HTR-8/SVneo (cell line): ENCODE measurements around the gene PSEN2.

ENCODE experiments used
- DNase-seq: peaks from one replicate; pipeline ENCODE4 v3.0.0; 2011; ENCODE audit warnings: low spot score, mixed read lengths; ENCODE audit not compliant: insufficient read length
- FAIRE-seq: peaks from 2 replicates; lab custom pipeline; 2011; peaks lifted over from hg19 to GRCh38; lab: Jason Lieb, UNC

Gene PSEN2

DNA sequence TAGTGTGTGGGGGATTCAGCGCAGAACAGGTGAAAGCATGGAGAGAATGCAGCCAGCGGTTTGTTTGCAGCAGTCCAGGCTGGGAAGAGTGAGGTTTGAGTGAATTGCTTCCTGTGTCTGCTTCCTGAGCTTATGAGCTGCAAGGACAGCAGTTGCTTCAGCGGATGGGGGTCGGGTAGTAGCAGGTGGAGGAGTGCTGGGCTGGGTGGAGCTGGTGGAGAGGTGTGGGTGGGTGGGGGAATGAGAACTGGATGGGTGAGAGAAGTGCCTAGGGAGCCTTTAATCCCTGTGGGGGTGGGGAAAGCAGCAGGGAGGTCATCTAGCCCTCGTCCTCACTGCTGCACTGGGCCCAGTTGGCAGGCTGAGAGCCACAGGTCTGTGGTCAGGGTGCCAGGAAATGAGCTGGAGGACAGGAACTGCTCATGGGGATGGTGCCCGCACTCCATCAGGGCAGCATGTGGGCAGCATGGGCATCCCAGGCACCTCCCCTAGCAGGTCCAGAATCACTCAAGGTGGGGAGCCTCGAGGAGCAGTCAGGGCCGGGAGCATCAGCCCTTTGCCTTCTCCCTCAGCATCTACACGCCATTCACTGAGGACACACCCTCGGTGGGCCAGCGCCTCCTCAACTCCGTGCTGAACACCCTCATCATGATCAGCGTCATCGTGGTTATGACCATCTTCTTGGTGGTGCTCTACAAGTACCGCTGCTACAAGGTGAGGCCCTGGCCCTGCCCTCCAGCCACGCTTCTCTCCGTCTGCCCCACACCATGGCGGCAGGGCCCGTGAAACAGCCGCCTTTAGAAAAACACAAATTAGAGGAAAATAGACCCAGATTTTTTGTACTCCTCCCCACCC is 14.8 kb downstream of the PSEN2 start:
- FAIRE-seq (no peak), DNase-seq (no peak)

DNA sequence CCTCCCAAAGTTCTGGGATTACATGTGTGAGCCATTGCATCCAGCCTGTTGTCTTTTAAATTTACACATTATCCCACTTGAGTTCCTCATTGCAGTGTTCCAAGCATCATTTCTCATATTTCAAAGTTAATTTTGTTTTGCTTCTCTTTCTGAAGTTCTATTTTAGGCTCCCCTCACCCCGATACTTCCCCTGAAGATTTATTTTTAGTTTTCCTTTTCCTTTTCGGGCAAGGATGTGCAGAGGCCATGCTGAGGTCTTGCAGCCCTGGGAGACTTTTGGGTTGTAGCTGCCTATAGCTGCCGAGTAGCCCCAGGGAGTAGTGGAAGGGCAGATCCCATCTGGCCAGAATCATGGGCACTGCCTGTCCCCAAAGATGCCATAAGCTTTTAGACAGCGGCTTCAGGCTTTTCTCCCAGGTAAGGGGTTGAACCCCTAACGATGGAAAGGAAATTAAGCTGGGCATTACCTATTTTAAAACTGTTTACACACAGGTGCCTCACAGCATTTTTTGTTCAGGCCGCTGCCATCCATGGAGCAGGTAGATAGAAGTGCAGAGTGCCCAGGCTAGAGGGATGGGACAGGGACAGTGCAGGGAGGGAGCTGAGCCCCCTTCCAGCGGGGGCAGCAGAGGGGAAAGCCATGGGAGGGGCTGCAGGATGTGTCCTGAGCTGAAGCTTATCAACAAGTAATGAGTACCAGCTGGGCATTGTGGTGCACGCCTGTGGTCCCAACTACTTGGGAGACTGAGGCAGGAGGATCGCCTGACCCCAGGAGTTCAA is 15.9 kb downstream of the PSEN2 start:
- no peak for FAIRE-seq
- no peak for DNase-seq

DNA sequence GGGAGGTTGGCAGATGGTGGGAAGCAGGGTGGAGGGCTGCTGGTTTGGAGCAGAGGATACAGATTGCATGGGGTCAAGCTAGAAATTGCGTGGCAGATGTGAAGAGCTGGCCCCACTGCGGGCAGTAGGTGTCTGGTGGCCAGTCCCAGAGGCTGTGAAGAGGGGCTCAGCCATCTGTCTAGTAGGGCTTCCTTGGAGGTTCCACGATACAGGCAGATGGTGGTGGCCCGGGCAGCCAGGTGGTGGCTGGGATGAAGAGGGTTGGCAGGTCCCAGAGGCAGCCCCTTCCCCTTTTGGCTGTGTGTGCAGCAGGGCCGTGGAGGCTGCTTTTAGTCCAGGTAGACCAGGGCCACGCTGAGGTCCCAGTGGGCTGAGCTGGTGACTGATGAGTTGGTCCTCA is 16.6 kb downstream of the PSEN2 start:
- FAIRE-seq (no peak), DNase-seq (no peak)

DNA sequence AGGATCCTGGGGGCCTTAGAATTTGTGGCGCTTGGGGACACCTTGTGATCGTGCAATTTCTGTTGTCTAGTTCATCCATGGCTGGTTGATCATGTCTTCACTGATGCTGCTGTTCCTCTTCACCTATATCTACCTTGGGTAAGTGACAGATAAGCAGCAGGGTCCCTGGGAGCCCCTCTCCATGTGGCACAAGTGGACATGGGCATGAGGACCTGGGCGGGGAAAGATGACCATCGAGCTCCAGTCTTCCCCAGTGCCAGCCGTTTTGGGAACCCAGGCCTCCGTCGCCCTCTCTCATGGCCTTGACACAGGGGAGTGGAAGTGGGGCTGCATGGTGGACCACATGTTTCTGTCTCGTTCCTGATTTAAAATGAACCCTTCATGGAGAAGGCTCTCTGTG is 17.6 kb downstream of the PSEN2 start:
- no peak for DNase-seq
- FAIRE-seq = no peak

- no peak for FAIRE-seq
- DNase-seq = no peak
Measured at GRCh38 chr1:226888816-226889215, 18.4 kb downstream of the PSEN2 start.

- no peak for FAIRE-seq
Measured at GRCh38 chr1:226889616-226890330, 19.4 kb downstream of the PSEN2 start.

DNA sequence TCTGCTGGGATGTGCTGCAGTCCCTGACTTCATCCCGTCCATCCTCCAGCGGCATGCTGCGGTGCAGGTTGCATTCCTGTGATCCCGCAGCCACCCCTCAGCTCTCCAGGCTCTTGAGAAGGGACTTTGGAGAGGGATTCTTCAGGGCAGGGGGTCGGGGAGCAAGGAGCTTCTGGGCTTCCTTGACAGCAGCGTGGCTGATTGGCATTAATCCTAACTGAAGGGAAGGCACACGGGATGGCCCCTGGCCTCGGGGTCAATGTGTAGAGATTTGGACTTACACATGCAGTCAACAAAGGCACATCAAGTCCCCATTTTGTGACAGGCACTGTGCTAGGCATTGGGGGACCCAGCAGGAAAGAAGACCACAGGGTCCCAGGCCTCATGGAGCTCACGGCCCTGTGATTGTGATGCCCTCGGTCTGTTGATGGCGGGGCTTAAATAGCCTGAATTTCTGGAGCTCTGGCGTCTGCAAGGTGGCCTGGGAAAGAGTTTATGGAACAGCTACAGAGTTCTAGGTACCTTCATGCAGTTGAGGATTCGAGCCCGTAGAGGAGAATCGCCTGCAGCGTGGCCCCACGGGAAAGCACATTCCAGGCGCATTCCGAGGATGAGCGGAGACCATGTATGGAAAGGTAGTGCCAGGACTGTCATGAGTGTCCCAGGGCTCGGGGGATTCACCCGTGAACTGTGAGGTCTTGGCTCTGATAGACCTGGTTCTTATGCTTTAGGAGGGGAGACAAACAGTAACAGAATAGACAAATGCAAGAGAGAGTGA is 20.1 kb downstream of the PSEN2 start:
- FAIRE-seq (no peak), DNase-seq (no peak)

More at GRCh38 chr1:226889616-226890330, 19.4 kb downstream of the PSEN2 start:
- no peak for DNase-seq

DNA sequence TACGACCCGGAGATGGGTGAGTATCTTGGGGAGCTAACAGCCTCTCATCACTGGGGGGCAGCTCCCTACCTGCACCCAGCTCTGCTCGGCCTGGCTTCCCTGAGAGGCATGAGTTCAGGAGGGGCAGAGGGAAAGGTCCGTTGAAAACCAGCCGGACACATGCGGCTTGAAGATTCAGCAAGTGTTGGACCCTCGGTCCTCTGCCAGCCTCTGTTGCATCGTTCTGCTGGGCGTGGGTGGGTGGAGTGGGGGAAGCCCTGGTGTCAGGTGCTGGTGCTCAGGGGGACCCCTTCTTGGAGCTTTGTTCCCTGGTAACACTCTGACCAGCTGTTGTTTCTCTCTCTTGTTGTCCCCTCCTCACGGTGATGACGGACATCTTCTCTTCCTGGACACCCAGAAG is 20.9 kb downstream of the PSEN2 start:
- DNase-seq (no peak), FAIRE-seq (no peak)

DNA sequence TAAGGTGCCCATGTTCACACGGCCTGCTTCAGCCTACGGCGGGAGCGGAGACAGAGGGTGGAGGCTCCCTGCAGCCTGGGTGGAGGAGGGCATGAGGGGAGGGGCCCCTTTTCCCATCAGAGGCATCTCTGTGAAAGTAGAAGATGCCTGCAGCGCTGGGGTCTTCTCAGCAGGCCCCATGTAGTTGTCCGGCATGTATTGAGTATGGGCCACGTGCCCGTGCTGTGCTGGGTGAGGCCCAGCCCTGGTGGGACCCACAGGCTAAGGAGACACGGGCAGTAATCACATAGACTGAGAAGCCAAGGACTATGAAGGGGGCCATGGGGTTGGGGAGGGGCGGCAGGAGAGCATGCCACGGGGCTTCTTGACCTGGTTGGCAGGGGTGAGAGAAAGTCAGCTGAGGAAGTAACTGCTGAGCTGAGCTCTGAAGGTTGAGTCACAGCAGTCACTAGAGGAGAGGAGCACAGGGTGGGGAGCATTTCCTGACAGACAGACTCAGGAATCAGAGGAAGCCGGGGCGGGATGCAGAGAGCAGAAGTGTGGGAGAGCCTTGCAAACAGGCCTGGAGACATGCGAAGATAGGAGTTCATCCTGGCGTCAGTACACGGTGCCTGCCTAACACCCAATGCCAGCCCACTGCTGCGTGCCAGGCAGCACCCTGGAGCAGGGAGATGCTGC is 21.6 kb downstream of the PSEN2 start:
- FAIRE-seq (no peak), DNase-seq (no peak)

- FAIRE-seq (no peak), DNase-seq (no peak)
Measured at GRCh38 chr1:226892524-226892875, 22.1 kb downstream of the PSEN2 start.

DNA sequence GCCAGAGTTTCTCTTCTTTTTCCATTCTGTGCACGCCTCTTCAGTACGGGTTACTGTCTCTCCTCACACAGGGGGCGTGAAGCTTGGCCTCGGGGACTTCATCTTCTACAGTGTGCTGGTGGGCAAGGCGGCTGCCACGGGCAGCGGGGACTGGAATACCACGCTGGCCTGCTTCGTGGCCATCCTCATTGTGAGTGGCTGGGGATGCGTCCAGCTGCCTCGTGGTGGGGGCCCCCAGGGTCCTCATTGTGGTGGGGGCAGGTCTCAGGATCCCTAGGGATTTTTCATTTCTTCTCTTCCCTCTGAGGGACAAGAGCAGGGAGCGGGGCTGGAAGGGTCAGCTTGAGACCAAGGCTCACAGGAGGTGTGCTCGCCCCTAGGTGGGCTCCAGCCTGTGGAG is 23.5 kb downstream of the PSEN2 start:
- DNase-seq = no peak
- no peak for FAIRE-seq

DNA sequence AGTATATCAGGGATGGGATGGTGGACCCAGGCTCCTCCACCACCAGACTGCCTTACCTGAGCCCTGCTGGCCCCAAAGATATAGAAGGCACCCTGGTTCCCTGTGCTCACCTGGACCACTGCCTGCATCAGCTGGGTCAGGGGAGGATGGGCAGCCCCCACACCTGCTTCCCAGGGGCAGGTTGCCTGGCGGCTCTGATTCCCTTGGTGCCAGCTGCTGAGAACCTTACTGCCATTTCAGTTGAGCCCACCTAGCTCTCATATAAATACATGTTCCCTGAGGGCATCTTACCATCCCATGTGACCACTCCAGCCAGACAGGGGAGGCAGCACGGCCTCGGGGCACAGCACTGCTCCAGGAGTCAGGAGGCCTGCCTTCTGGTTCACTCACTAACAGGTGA is 24.4 kb downstream of the PSEN2 start:
- DNase-seq (no peak), FAIRE-seq (no peak)

- no peak for DNase-seq
- no peak for FAIRE-seq
Measured at GRCh38 chr1:226895644-226896043, 25.2 kb downstream of the PSEN2 start.

- DNase-seq (no peak), FAIRE-seq (no peak)
Measured at GRCh38 chr1:226898246-226898645, 27.8 kb downstream of the PSEN2 start.

- DNase-seq = no peak
- FAIRE-seq = no peak
Measured at GRCh38 chr1:226901421-226901820, 31.0 kb downstream of the PSEN2 start.

GRCh38 chr1:226902601-226903000 is 32.2 kb downstream of the PSEN2 start:
- DNase-seq = no peak
- no peak for FAIRE-seq

GRCh38 chr1:226903819-226904716 is 33.7 kb downstream of the PSEN2 start:
- FAIRE-seq (no peak), DNase-seq (no peak)

GRCh38 chr1:226904772-226905171 is 34.4 kb downstream of the PSEN2 start:
- FAIRE-seq (no peak), DNase-seq (no peak)

DNA sequence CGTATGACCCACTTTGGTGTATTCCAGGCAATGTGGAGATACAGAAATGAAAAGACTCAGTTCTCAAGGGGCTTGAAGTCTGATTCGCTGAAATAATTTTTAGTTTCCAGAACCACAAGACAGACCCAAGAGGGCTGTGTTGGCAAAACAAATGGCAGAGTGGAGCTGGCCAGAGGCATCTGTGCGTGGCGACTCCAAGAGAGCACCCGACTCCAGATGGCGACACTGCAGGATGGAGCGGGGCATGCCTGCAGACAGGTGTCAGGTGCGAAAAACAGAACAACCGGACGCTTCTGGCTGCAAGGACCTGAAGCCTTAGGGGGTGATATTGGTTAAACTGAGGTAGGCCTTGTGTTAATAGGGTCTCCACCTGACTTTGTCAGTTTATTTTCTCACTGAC is 38.0 kb downstream of the PSEN2 start:
- DNase-seq (no peak), FAIRE-seq (no peak)
